ENCODE measurements around the gene ATPAF1.
A peak's percentile ranks its signal among the peaks of the same experiment; 100 is the strongest.

ATPAF1 gene

DNA sequence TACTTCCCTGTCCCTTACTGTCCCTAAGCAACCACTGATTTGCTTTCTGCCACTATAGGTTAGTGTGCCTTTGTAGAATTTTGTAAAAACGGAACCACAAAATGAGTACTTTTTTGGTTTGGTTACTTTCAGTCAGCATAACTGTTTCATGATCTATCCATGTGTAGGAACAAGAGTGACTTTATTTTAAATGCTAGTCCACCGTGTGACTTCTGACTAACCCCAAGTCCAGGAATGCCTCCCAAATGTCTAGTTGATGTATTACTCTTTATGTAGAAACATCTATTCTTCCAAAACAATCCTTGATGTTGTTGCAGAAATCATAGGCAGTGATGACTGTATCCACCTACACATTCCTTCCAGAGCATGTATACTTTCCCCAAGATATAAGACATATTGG, 21.3 kb downstream of the ATPAF1 start:
- DNase-seq, result no peak

- no peak for DNase-seq
These were observed 21.8 kb downstream of the ATPAF1 start for GRCh38 chr1:46646331-46646730.

- no peak for DNase-seq
These were observed 22.3 kb downstream of the ATPAF1 start for GRCh38 chr1:46645815-46646214.

DNA sequence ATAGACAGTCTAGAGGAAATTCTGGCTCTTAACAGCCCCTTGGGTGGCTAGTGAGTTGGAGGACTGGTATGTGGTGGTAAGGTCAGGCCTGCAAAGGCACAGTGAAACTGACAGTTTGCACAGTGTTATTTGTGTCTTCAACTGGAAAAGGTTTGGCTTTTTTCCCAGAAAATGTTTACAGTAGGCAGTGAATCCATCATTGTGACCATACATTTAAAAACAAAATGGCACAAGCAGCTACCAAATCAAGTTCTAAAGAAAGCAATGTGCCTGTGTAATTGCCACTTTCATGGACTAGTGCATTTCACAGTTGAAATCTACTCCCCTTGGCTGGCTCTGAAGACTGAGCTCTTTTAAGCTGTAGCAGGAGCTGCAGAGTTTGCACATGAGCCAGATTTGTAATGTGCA, 24.8 kb downstream of the ATPAF1 start:
- peak; percentile 94 for DNase-seq

GRCh38 chr1:46642115-46642680, 26.0 kb downstream of the ATPAF1 start:
- DNase-seq, result no peak

- no peak for DNase-seq
These were observed 28.6 kb downstream of the ATPAF1 start for GRCh38 chr1:46639547-46639946.

DNA sequence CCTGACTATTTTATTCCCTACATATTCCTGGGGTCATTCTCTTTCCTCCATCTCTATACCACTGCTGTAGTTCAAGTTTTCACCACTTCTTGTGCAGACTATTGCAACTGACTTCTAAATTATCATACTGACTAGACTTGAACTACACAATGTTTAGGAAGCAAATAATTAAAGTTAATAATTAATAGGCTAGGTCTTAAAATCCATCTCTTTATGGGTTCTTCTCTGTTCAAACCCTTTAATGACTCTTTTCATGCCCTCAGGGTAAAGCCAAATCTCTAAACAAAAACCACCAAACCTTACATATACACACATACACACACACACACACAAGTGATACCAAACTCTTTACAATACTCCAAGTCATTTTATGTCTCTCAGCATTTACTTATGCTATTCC, 29.2 kb downstream of the ATPAF1 start:
- DNase-seq, result no peak

GRCh38 chr1:46637444-46638083, 30.6 kb downstream of the ATPAF1 start:
- no peak for DNase-seq

DNA sequence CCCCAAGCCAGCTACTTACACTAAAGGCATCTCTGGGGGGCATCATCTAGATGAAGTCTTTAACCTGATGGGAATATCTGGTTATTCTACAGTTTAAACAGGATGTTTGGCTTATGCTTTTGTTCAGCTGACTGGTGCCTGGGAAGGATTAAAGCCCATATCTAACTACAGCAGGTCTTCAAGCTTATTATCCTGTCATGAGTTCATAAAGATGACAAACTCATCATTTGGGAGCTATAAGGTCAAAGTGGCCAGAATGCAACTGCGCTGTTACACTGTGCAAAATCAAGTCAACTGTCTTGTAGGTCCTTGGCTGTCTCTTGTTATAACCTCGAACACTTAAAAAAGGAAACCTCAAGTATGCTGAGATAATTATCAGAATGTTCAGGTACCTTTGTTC, 33.0 kb downstream of the ATPAF1 start:
- no peak for DNase-seq

- no peak for DNase-seq
These were observed 37.4 kb downstream of the ATPAF1 start for GRCh38 chr1:46630719-46631118.

- no peak for DNase-seq
These were observed 44.2 kb downstream of the ATPAF1 start for GRCh38 chr1:46623743-46624644.

DNA sequence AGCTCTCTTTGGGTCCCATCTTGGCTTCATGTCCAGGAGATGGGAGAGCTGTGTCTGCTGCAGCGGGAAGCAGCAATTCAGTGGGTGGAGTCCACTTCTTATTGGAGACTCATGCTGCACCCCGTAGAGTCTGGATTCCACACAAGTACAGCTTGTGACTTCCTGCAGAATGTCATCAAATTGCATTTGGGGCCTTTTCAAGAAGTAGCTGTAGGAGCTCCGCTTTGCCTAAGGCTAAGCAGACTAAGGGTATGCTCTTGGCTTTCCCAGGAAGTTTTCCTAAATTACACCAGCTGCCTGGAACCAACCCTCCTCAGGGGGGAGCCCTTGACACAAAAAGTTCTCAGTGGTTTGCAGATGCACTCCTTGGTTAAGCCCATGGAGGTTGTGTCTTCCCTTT, 45.8 kb downstream of the ATPAF1 start:
- peak; percentile 43 for DNase-seq

GRCh38 chr1:46621930-46622329, 46.2 kb downstream of the ATPAF1 start:
- no peak for DNase-seq

- DNase-seq, result no peak
These were observed 48.4 kb downstream of the ATPAF1 start for GRCh38 chr1:46619656-46620258.

GRCh38 chr1:46618754-46619415, 49.3 kb downstream of the ATPAF1 start:
- DNase-seq, result no peak

GRCh38 chr1:46617833-46618232, 50.3 kb downstream of the ATPAF1 start:
- DNase-seq, result no peak

GRCh38 chr1:46617108-46617800, 50.9 kb downstream of the ATPAF1 start:
- DNase-seq, result no peak

GRCh38 chr1:46616277-46617107, 51.7 kb downstream of the ATPAF1 start, which contains the start of gene MOB3C:
Gene MOB3C (minus strand): TSS chr1:46616811. CDS start chr1:46613321, 3,490 bp downstream.
- peak; percentile 6 for DNase-seq

DNA sequence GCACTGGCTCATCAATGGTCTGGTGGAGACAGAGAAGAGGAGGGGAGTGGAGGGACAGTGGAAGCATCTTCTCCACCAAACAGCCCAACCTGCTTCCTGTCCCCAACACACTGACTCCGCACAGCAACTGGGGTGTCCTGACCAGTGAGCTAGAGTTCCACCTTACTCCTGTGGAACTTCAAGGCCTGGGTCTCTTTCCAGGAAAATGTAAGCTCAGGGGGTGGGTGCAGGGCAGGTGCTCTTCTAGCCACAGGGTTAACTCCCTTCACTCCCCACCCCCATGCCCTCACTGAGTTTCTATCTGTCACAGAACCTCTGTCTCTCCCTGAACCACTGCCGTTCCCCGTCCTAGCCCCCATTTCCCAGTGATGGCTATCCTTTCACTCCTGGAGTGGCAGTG, 52.4 kb downstream of the ATPAF1 start:
- DNase-seq, result no peak

DNA sequence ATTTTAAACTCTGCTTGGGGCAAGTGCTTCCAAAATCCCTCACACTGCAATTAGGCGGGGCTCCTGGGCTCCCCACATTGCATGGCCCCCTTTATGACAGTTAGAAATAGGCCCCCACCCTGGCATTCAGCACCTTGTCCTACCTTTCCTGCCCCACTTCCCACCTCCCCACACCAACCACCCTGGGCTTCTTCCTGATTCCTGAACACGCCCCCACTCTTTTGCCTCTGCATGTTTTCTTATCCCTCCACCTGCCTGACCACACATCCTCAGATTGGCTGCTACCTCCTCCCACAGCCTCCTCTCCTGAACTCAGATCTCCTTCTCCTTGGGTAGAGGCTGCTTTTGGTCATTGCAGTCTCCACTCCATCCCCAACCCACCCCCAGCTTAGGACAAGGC, 53.1 kb downstream of the ATPAF1 start:
- DNase-seq, result no peak

- no peak for DNase-seq
These were observed 53.6 kb downstream of the ATPAF1 start for GRCh38 chr1:46614604-46614984.

Measured in NCI-H1105 (cell line).